ENCODE measurements around the gene CTSC. TPM values are rescaled to one million over a fixed set of nuclear protein-coding genes. Genes with fewer than 3 reads are reported as not detected.
A peak's percentile ranks its signal among the peaks of the same experiment; 100 is the strongest.

The CTSC gene
- total RNA-seq, 4 donors from 2014 or later, result 54.8 to 87.5 (median 64.2) TPM

DNA sequence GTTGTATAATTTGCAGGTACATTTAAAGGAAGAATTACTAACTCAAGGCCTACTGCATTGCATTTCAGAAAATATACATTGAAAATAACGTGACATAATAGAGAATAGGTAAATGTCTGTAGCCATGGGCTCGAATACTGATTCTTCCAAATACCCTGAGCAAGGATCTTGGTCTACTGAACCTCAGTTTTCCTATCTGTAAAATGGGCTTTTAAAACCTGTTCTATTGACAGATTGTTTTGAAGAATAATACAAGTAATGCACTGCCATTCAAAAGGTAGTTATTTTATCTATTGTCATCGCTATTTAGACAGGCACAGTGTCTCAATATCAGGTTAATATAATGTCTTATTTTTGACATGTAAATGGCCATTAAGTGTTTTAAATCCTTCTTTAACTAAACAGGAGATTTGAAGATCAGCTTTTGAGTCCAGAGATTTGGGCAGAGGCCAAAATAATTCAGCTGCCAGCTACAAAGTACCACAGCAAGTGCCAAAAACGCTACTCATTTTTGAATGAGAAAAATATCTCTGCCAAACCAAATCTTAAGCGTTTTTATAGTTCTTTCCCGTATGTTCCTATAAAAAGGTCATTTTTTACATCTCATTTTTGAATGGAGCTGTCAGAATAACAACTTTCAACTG, 56.7 kb downstream of the CTSC start:
- H3K27ac ChIP-seq, result peak overlapping the region in 1 of 3 donors; percentile 35
- no peaks in the 10 kb centered on the region for H3K9me3 ChIP-seq
- H3K36me3 ChIP-seq, result no peaks in the 10 kb centered on the region
- H3K4me1 ChIP-seq, result peaks cover 36 to 47% of the 10 kb centered on the region in 2 donors
- H3K27me3 ChIP-seq, result no peaks in the 10 kb centered on the region
- peak; percentile 64 to 67 for DNase-seq
- 49 to 52% methylated on average over 6 of the region's 6 CpGs for WGBS, 2 donors
- intact Hi-C loops (cut with DNase I), result no loop called here
- no peak for TF ChIP-seq POLR2A (IDR thresholded peaks at IDR 0.05)
- TF ChIP-seq, protein P1, sequence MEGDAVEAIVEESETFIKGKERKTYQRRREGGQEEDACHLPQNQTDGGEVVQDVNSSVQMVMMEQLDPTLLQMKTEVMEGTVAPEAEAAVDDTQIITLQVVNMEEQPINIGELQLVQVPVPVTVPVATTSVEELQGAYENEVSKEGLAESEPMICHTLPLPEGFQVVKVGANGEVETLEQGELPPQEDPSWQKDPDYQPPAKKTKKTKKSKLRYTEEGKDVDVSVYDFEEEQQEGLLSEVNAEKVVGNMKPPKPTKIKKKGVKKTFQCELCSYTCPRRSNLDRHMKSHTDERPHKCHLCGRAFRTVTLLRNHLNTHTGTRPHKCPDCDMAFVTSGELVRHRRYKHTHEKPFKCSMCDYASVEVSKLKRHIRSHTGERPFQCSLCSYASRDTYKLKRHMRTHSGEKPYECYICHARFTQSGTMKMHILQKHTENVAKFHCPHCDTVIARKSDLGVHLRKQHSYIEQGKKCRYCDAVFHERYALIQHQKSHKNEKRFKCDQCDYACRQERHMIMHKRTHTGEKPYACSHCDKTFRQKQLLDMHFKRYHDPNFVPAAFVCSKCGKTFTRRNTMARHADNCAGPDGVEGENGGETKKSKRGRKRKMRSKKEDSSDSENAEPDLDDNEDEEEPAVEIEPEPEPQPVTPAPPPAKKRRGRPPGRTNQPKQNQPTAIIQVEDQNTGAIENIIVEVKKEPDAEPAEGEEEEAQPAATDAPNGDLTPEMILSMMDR (IDR thresholded peaks at IDR 0.05), result no peak
- no peak overlapping the region for H3K4me3 ChIP-seq (replicated peaks in 1 of 3)

DNA sequence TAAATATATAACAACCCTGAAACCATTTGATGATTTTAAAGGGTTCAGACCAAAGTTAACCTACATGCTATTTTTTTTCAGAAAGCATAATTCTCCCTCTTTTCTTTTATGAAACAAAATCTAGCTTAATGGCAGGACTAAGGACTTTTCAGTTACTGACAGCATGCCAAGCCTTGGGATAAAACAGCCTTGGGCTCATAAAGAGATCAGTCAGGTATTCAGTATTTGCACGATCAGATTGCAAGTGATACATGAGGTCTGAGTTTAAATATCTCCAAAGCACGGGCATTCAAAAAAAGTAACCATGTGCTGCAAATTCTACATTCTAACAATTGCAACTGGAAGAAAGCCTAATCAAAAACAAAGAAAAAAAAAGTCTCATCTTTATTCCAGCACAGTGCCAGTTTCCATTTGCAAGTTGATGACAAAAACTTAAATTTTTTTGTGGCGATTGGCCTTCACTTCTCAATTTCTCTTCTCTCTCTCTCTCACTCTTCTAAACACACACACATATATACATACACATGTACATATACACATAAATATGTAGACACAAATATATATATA, 60.1 kb downstream of the CTSC start:
- H3K4me1 ChIP-seq, result peaks cover 14 to 18% of the 10 kb centered on the region in 2 donors
- H3K27me3 ChIP-seq, result no peaks in the 10 kb centered on the region
- DNase-seq, result peak in 1 of 2 donors; percentile 9
- no peaks in the 10 kb centered on the region for H3K9me3 ChIP-seq
- no peaks in the 10 kb centered on the region for H3K36me3 ChIP-seq
- intact Hi-C loops (cut with DNase I), result no loop called here
- 54 to 62% methylated on average over 3 of the region's 3 CpGs for WGBS, 2 donors
- no peak for TF ChIP-seq POLR2A (IDR thresholded peaks at IDR 0.05)
- TF ChIP-seq, protein P1 (IDR thresholded peaks at IDR 0.05), result no peak
- no peak overlapping the region for H3K4me3 ChIP-seq (replicated peaks in 1 of 3)
- H3K27ac ChIP-seq, result peak overlapping the region in 1 of 3 donors; percentile 3

DNA sequence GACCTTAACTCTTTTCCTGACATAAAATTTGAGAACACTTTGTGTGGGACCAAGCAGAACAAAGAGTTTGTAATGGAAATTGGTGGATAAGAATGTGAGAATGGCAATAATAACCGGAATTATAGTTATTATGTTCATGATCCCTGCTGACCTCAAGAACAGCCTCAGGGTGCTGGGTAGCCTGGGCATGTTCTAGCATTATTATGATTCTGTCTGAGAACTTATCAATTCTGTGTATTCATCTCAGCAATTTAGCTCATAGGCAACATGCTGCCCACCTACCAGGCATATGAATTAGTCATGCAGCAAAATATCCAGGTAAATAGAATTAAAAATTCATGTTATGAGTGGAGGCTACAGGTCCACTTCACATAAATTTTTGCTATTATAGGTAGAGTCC, 61.9 kb downstream of the CTSC start:
- H3K4me3 ChIP-seq (replicated peaks in 1 of 3), result no peak overlapping the region
- no peak overlapping the region for H3K27ac ChIP-seq
- intact Hi-C loops (cut with DNase I), result no loop called here
- 81 to 97% methylated on average over 1 of the region's 1 CpG for WGBS, 2 donors
- H3K36me3 ChIP-seq, result no peaks in the 10 kb centered on the region
- H3K27me3 ChIP-seq, result no peaks in the 10 kb centered on the region
- DNase-seq, result no peak
- peaks cover 0 to 6% of the 10 kb centered on the region in 2 donors for H3K4me1 ChIP-seq
- H3K9me3 ChIP-seq, result no peaks in the 10 kb centered on the region
- TF ChIP-seq POLR2A (IDR thresholded peaks at IDR 0.05), result no peak
- TF ChIP-seq, protein P1 (IDR thresholded peaks at IDR 0.05), result no peak

DNA sequence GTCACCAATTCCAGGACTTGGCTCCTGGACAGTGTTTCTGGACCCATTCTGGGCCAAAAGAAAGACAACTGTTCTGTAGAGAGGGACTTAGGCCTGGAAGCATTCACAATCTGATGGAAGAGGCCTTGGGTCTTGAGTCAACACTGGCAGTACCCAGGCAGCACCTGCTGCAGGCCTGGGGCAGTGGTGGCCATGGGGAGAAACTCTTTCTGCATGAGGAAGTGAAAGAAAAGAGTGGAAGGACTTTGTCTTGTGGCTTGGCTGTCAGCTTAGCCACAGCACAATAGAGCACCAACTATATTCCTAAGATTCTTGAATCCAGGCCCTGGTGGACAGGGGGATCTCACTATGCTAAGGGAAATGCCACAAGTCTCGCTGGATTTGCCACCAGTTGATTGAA, 70.6 kb downstream of the CTSC start:
- no peak for DNase-seq
- TF ChIP-seq POLR2A (IDR thresholded peaks at IDR 0.05), result no peak
- TF ChIP-seq, protein P1 (IDR thresholded peaks at IDR 0.05), result no peak
- Histone ChIP-seq H3K36me3 (no peaks in the 10 kb centered on the region), H3K4me1 (no peaks in the 10 kb centered on the region), H3K27ac (no peak overlapping the region), H3K9me3 (no peaks in the 10 kb centered on the region), H3K27me3 (no peaks in the 10 kb centered on the region), H3K4me3 (replicated peaks in 1 of 3) (no peak overlapping the region)
- 100% methylated on average over 1 of the region's 1 CpG for WGBS, 2 donors
- intact Hi-C loops (cut with DNase I), result no loop called here

DNA sequence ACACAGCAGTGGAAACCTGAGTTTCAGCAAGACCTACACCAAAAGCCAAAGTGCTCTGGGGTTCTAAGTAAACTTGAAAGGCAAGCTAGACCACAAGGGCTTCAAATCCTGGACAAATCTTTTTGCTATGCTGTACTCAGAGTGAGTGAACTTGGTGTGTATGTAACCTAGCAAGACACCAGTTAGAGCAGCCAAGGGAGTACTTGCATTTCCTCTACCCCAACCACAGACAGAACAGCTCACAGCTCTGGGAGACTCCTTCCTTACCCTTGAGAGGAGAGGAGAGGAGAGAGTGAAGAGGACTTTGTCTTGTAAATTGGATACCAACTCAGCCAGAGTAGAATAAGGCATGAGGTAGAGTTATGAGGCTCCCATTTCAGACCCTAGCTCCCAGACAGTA, 71.4 kb downstream of the CTSC start:
- Histone ChIP-seq H3K4me3 (replicated peaks in 1 of 3) (no peak overlapping the region), H3K9me3 (no peaks in the 10 kb centered on the region), H3K4me1 (no peaks in the 10 kb centered on the region), H3K27ac (no peak overlapping the region), H3K36me3 (no peaks in the 10 kb centered on the region), H3K27me3 (no peaks in the 10 kb centered on the region)
- intact Hi-C loops (cut with DNase I), result no loop called here
- no peak for DNase-seq
- TF ChIP-seq, protein P1 (IDR thresholded peaks at IDR 0.05), result no peak
- no peak for TF ChIP-seq POLR2A (IDR thresholded peaks at IDR 0.05)
